NCI-H1417 treated with DMSO at 0.1 percent for 48 hours (cell line): ENCODE results near the gene THEMIS.
"Not testable (repeated sequence)": the region's sequence is repeated elsewhere in the genome, so short reads cannot be mapped to it uniquely, and the experiment has no call there.

Experiments used
- DNase-seq: peaks from one replicate; lab custom pipeline; 2025; lab: John Stamatoyannopoulos, UW

THEMIS gene

DNA sequence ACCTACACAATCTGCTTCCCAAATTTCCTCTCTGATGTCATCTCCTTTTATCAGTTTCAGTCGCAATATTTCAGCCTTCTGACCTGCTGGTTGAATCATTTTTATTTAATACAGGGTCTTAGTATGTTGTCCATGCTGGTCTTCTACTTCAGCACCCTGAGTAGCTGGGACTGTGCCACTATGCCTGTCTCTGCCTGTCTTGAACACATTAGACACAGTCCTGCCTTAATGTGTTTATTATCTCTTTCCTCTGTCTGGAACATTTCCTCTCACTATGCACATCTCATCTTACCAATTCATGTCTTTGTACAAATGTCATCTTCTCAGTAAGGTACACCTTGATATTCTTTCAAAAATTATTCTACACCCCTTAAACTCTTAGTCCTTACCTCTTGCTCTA is 106.5 kb downstream of the THEMIS start:
- no peak for DNase-seq

DNA sequence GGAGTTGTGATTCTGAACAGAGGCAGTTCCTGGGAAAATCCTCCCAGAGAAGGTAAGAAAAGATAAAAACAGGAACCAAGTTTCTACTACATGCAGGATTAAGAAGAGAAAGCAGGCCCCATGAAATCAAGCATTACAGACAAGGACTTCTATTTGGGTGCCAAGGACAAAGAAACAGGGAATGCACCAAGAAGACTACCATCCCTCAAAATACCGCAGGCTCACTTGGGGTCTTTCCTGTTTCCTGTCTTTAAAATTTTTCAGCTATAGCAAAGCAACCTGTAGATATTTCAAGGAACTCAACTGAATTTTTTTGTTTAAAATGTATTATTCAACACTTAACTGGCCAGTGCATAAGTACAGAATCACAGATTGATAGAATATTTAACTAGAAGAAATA is 107.5 kb downstream of the THEMIS start:
- DNase-seq = no peak

DNA sequence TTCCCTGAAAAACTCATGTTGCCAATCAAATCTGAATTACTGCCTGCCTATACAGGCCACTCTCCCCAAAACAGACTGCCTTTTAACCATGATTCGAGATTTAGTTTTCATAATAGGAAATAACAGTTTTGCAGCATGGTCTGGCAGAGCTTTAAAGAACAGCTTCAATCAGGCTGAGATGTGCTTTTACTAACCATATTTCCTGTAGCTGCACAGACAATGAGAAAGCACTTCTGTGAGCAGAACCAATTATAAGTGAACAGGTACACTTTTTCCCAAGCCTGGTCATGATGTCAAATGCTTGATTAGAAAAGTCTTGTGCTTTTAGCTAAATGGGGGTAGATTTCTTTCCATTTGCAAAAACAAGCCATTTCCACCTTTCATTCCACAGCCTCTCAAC is 108.2 kb downstream of the THEMIS start:
- no peak for DNase-seq

GRCh38 chr6:127791779-127792528 is 108.9 kb downstream of the THEMIS start:
- DNase-seq = no peak

GRCh38 chr6:127790571-127790970 is 110.3 kb downstream of the THEMIS start:
- no peak for DNase-seq

DNA sequence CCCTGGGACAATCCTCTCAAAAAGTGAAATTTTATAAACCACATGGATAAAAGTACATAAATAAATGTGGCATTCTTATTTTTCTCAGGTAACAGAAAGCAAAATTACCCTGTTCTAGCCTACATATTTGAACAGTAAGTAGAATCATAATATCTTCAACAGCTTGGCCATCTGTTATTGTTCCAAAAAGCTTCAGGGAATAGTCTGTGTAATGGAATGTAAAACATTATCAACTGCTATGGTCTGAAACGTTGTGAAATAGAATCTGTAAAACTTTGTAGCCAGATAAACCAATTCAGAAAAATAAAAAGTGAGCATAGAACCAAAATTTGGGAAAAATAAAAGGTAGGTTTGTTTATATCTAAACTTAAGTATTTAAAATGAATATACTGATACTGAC is 114.7 kb downstream of the THEMIS start:
- no peak for DNase-seq

- DNase-seq = no peak
Observed at GRCh38 chr6:127784468-127784867, 116.4 kb downstream of the THEMIS start.

DNA sequence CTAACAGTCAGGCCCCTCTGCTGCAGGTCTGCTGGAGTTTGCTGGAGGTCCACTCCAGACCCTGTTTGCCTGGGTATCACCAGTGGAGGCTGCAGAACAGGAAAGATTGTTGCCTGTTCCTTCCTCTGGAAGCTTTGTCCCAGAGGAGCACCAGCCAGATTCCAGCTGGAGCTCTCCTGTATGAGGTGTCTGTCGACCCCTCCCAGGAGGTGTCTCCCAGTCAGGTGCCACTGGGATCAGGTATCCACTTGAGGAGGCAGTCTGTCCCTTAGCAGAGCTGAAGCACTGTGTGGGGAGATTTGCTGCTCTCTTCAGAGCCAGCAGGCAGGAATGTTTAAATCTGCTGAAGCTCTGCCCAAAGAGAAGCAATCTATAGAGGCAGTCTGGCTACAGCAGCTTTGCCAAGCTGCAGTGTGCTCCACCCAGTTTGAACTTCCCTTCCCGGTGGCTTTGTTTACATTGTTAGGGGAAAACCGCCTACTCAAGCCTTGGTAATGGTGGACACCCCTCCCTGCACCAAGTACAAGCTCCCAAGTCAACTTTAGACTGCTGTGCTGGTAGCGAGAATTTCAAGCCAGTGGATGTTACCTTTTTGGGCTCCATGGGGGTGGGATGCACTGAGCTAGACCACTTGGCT is 119.1 kb downstream of the THEMIS start:
- DNase-seq = not testable (repeated sequence)

GRCh38 chr6:127776320-127776719 is 124.5 kb downstream of the THEMIS start:
- DNase-seq = no peak

DNA sequence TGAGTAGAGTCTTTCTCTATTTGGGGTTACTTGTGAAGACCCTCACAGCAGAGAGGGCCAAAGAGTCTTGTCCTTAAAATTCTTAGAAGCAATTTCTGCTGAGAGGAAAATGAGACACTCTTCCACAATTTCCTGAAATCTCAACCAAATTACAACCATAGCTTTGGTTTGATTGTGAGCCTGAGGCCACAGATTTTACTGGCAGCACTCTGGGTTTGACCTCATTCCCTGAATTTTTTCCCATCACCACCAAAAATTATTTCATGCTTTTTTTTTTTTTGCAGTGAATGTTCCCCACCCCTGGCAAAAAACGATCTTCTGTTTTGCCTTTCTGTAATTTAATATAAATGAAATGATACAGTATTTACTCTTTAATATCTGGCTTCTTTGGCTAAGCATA is 125.5 kb downstream of the THEMIS start:
- DNase-seq = no peak

- no peak for DNase-seq
Observed at GRCh38 chr6:127768745-127769144, 132.1 kb downstream of the THEMIS start.

GRCh38 chr6:127768223-127768622 is 132.6 kb downstream of the THEMIS start:
- DNase-seq = no peak

- no peak for DNase-seq
Observed at GRCh38 chr6:127765949-127766348, 134.9 kb downstream of the THEMIS start.

- no peak for DNase-seq
Observed at GRCh38 chr6:127762284-127762683, 138.6 kb downstream of the THEMIS start.

GRCh38 chr6:127761084-127761483 is 139.8 kb downstream of the THEMIS start:
- DNase-seq = no peak

GRCh38 chr6:127749095-127749494 is 151.8 kb downstream of the THEMIS start:
- DNase-seq = no peak

GRCh38 chr6:127748290-127748689 is 152.6 kb downstream of the THEMIS start:
- DNase-seq = no peak

DNA sequence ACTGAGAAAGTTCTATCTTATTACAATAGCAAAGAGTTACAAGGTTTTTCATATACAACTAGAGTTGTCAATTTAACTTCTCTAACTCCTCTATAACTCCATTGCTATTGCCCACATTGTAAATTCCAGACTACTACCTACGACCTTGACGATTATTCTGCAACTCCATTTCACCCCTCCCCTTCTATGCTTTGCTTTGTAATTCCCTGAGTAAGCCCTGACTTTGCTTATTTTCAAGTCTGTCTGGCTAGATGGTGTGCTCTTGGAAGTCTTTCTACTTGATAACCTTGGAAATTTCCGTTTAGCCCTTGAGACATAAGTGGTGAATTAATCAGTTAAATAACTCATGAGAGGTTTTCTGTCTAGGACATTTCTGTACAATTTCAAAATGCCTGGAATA is 162.4 kb downstream of the THEMIS start:
- DNase-seq = no peak

- no peak for DNase-seq
Observed at GRCh38 chr6:127737768-127738167, 163.1 kb downstream of the THEMIS start.

GRCh38 chr6:127737009-127737486 is 163.8 kb downstream of the THEMIS start:
- DNase-seq = peak; percentile 49

GRCh38 chr6:127732927-127733326 is 167.9 kb downstream of the THEMIS start:
- no peak for DNase-seq

GRCh38 chr6:127727260-127727953 is 173.5 kb downstream of the THEMIS start:
- DNase-seq = no peak

GRCh38 chr6:127725821-127726220 is 175.0 kb downstream of the THEMIS start:
- no peak for DNase-seq
